Left ventricle myocardium inferior (tissue), 1 donor: Measurements from ENCODE around the gene CPNE4. TPM values are rescaled to one million over a fixed set of nuclear protein-coding genes. Genes with fewer than 3 reads are reported as not detected.

ENCODE experiments used
- DNase-seq: peaks from one replicate; pipeline ENCODE4 v3.0.0-alpha.2; 2020
- H3K27ac ChIP-seq: fragments of 200-600 bp; replicated peaks from 2 replicates; pipeline ENCODE4 v1.8.0; 2021
- H3K27me3 ChIP-seq: fragments of 200-600 bp; 2 replicates; pipeline ENCODE4 v1.8.0; 2021; ENCODE audit warnings: low read depth
- H3K36me3 ChIP-seq: fragments of 200-600 bp; 2 replicates; pipeline ENCODE4 v1.8.0; 2021
- H3K4me1 ChIP-seq: fragments of 200-600 bp; 2 replicates; pipeline ENCODE4 v1.8.0; 2021
- H3K4me3 ChIP-seq: fragments of 200-600 bp; 2 replicates; pipeline ENCODE4 v1.8.0; 2021; ENCODE audit warnings: mild to moderate bottlenecking, moderate library complexity
- H3K9me3 ChIP-seq: fragments of 200-600 bp; replicated peaks from 2 replicates; pipeline ENCODE4 v1.8.0; 2021
- intact Hi-C: fragments of 100-400 bp; cut with micrococcal nuclease; formaldehyde crosslinking; loops from one replicate; pipeline ENCODE4 v1.11.0; 2022
- total RNA-seq: library from RNA; stranded (reverse); fragmentation: NEBNext Ultra II Directional; extraction: Animal tissue kit (Norgen Biotek cat#: 25700); gene quantifications from one replicate; pipeline ENCODE4 v1.2.1, GENCODE V29; 2021
- TF ChIP-seq, protein P1 (sequence below): fragments of 200-600 bp; IDR thresholded peaks from 2 replicates; pipeline ENCODE4 v1.8.0; 2021; ENCODE audit warnings: antibody characterized with exemption, mild to moderate bottlenecking, borderline replicate concordance
- donor health status: DM: no; HTN: yes; CAD: no; lungs with severe emphysema.

The CPNE4 gene
- total RNA-seq, 1 donor from 2014 or later = 17.9 TPM

- TF ChIP-seq, protein P1, sequence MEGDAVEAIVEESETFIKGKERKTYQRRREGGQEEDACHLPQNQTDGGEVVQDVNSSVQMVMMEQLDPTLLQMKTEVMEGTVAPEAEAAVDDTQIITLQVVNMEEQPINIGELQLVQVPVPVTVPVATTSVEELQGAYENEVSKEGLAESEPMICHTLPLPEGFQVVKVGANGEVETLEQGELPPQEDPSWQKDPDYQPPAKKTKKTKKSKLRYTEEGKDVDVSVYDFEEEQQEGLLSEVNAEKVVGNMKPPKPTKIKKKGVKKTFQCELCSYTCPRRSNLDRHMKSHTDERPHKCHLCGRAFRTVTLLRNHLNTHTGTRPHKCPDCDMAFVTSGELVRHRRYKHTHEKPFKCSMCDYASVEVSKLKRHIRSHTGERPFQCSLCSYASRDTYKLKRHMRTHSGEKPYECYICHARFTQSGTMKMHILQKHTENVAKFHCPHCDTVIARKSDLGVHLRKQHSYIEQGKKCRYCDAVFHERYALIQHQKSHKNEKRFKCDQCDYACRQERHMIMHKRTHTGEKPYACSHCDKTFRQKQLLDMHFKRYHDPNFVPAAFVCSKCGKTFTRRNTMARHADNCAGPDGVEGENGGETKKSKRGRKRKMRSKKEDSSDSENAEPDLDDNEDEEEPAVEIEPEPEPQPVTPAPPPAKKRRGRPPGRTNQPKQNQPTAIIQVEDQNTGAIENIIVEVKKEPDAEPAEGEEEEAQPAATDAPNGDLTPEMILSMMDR = no peak
- H3K9me3 ChIP-seq = no peaks in the 10 kb centered on the region
- no peak overlapping the region for H3K4me3 ChIP-seq
- no peak overlapping the region for H3K27ac ChIP-seq
- intact Hi-C loops = no loop called here
- no peaks in the 10 kb centered on the region for H3K36me3 ChIP-seq
- peaks cover 4% of the 10 kb centered on the region for H3K4me1 ChIP-seq
- DNase-seq = no peak
- no peaks in the 10 kb centered on the region for H3K27me3 ChIP-seq
These were observed 432.6 kb downstream of the CPNE4 start for GRCh38 chr3:131602011-131602779.

DNA sequence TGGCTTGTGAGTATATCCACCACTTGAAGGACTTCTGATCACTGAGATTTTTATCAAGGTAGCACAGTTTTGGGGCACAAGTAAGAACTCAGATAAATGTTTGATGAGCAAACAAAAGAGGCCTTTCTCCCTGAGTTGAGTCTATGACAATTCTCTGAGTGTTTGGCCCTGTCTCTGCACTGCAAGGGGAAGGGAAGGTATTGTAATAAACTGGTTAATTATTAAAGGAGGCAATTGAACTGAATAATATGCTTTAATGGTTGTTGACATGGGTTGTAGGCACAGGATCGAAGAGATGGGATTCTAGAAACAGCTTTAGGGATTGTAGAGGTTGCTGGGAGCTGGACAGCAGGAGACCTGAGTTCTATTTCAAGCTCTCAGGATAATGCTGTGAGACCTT lies 437.0 kb downstream of the CPNE4 start:
- Histone ChIP-seq H3K36me3 (no peaks in the 10 kb centered on the region), H3K27me3 (no peaks in the 10 kb centered on the region), H3K27ac (no peak overlapping the region), H3K9me3 (no peaks in the 10 kb centered on the region), H3K4me3 (no peak overlapping the region), H3K4me1 (peaks cover 4% of the 10 kb centered on the region)
- TF ChIP-seq, protein P1 = no peak
- DNase-seq = no peak
- intact Hi-C loops = no loop called here

DNA sequence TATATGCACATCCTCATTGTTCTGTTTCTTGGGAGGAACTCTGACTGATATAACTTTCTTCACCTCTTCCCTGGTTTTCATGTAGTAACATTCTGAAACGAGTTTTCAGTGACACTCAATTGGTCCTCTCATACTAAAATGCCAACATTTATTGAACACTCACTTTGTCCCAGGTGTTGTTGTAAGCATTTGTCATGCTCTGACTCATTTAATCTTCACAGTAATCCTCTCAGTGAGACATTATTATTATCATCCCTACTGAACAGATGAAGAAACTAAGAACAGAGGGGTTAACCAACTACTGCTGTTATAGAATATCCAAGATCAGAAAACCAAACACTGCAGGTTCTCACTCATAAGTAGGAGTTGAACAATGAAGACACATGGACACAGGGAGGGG lies 437.9 kb downstream of the CPNE4 start:
- DNase-seq = no peak
- no peaks in the 10 kb centered on the region for H3K4me1 ChIP-seq
- intact Hi-C loops = no loop called here
- no peaks in the 10 kb centered on the region for H3K9me3 ChIP-seq
- TF ChIP-seq, protein P1 = no peak
- H3K27me3 ChIP-seq = no peaks in the 10 kb centered on the region
- H3K36me3 ChIP-seq = no peaks in the 10 kb centered on the region
- H3K27ac ChIP-seq = no peak overlapping the region
- no peak overlapping the region for H3K4me3 ChIP-seq

DNA sequence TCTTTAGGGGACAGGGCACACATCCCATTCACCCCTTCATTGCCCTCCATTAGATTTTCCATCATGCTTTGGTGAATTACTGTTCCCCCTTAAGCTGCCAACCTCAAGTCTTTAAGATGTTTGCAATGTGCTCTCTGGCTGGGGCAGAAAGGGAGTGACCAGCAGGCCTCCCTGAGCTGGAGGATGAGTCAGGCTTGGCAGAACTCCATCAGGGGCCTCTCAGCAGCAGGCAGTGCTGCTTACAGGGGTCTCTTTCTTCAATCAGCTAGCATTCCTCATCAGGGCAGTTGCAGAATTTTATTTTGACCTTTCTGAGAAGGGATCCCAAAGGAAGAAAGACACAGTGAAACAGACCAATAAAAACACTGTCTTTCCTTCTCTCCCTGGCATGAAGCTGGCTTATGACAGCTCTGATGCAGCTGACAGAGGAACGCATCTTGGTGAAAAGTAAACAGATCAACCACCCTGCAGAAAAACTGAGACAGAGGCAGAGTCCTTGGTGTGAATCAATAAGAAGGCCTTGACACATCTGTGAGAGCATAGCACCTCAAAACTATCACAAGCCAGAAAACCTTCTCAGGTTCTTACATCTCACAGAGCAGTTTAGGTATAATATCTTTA lies 443.3 kb downstream of the CPNE4 start:
- Histone ChIP-seq H3K27ac (no peak overlapping the region), H3K9me3 (no peaks in the 10 kb centered on the region), H3K4me3 (no peak overlapping the region), H3K27me3 (no peaks in the 10 kb centered on the region), H3K36me3 (no peaks in the 10 kb centered on the region), H3K4me1 (no peaks in the 10 kb centered on the region)
- TF ChIP-seq, protein P1 = no peak
- DNase-seq = no peak
- intact Hi-C loops = no loop called here

- H3K27ac ChIP-seq = no peak overlapping the region
- TF ChIP-seq, protein P1 = no peak
These were observed 448.5 kb downstream of the CPNE4 start for GRCh38 chr3:131586277-131586676.

More at GRCh38 chr3:131586277-131586676, 448.5 kb downstream of the CPNE4 start:
- Histone ChIP-seq H3K36me3 (no peaks in the 10 kb centered on the region), H3K4me1 (peaks cover 4% of the 10 kb centered on the region), H3K4me3 (no peak overlapping the region), H3K27me3 (no peaks in the 10 kb centered on the region), H3K9me3 (no peaks in the 10 kb centered on the region)
- intact Hi-C loops = no loop called here
- DNase-seq = no peak
